ENCODE measurements around the gene CACHD1. TPM values are rescaled to one million over a fixed set of nuclear protein-coding genes. Genes with fewer than 3 reads are reported as not detected.

Gene CACHD1
- total and polyA plus RNA-seq, 2 of the 4 experiments (the other 2 are of a cell fraction): 2.9 to 5.9 TPM

DNA sequence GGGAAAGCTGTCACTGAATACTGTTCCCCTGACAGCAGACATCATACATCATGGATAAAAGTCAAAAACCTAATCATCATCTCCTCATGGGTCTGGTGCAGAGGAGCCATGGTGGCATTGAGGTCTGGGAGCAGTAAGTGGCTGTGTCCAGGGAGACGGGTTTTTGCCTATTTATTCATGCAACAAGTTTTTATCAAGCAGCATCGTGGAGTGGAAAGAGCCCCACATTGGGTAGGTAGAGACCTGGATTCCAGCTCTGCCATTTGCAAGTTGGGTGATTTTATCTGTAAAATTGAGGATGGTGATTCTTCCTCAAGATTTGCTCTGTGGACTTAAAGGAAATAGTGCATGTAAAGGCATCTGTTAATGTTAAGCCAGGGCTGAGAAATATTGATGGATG is 4.2 kb downstream of the CACHD1 start:
- Histone ChIP-seq H3K9me3 (ENCODE audit: control insufficient read depth, insufficient read depth, low read length) (no peaks in the 10 kb centered on the region), H3K23ac (ENCODE audit: low read depth, low read length) (no peak overlapping the region), H3K4ac (ENCODE audit: low read depth, low read length) (no peak overlapping the region), H3K4me1 (ENCODE audit: control insufficient read depth, insufficient read depth, low read length) (peaks cover 5% of the 10 kb centered on the region; the same call in 1 of the 2 replicates), H3K79me1 (ENCODE audit: low read depth in 1 of 2, low read length in 2 of 2) (peaks cover 0 to 23% of the 10 kb centered on the region in 2 experiments), H4K20me1 (ENCODE audit: insufficient read depth, low read length) (no peaks in the 10 kb centered on the region), H2BK15ac (ENCODE audit: low read depth, low read length) (no peak overlapping the region), H4K8ac (ENCODE audit: low read depth in 2 of 2, low read length in 2 of 2) (no peak overlapping the region), H3K4me3 (ENCODE audit: insufficient read depth, low read depth, low read length) (no peak overlapping the region), H3K18ac (ENCODE audit: low read depth, low read length) (no peak overlapping the region), H3K27ac (ENCODE audit: insufficient read depth, low read length) (no peak overlapping the region), H3K36me3 (ENCODE audit: control insufficient read depth, insufficient read depth, low read length) (no peaks in the 10 kb centered on the region), H3K9ac (ENCODE audit: low read depth, low read length) (no peak overlapping the region), H3K27me3 (ENCODE audit: control insufficient read depth, insufficient read depth, low read length) (peaks cover 4% of the 10 kb centered on the region), H4K91ac (ENCODE audit: insufficient read depth, low read depth, low read length) (no peak overlapping the region), H3K14ac (replicated peaks; ENCODE audit: low read depth, low read length) (no peak overlapping the region), H2BK120ac (ENCODE audit: low read depth, low read length) (no peak overlapping the region), H2AK9ac (replicated peaks; ENCODE audit: low read depth, low read length, poor library complexity) (no peak overlapping the region), H2AK5ac (ENCODE audit: low read depth, low read length) (no peak overlapping the region), H2BK20ac (ENCODE audit: low read depth, low read length) (no peak overlapping the region), H3K9me1 (ENCODE audit: insufficient read depth, low read length) (0 out of 2 replicates have a peak, but pooled peaks cover 10% of the 10 kb centered on the region), H3K56ac (ENCODE audit: extremely low read depth, insufficient read depth, low read length) (no peak overlapping the region), H2AFZ (replicated peaks; ENCODE audit: low read length, poor library complexity) (no peak overlapping the region), H3K4me2 (ENCODE audit: low read depth, low read length) (no peak overlapping the region), H4K5ac (ENCODE audit: low read depth, low read length) (no peak overlapping the region), H2BK5ac (ENCODE audit: low read depth, low read length, poor library complexity, severe bottlenecking) (no peak overlapping the region)
- dilution Hi-C loops (cut with HindIII; ENCODE audit: low sequenced_read_pairs, unreplicated experiment) (no loop called here), in situ Hi-C loops (cut with MboI; ENCODE audit: low sequenced_read_pairs) (no loop called here), intact Hi-C loops (cut with micrococcal nuclease) (no loop called here)
- no TSS peak for BruUV-seq (replicated peaks)
- POLR2A ChIA-PET (ENCODE audit: unreplicated experiment): no interaction called here
- WGBS, 2 experiments (ENCODE audit: extremely low coverage in 2 of 2, insufficient read length in 1 of 2): 83% methylated on average over 1 of the region's 2 CpGs; no CpG with 5 or more reads in 1 of the 2 experiments
- ATAC-seq (ENCODE audit: low read depth) (no peak), DNase-seq (no peak)
- CTCF ChIA-PET: no interaction called here
- no peak for TF ChIP-seq MAFK (IDR thresholded peaks at IDR 0.05; ENCODE audit: low read depth, low read length)
